Measurements from ENCODE around the gene EPHA1.

DNA sequence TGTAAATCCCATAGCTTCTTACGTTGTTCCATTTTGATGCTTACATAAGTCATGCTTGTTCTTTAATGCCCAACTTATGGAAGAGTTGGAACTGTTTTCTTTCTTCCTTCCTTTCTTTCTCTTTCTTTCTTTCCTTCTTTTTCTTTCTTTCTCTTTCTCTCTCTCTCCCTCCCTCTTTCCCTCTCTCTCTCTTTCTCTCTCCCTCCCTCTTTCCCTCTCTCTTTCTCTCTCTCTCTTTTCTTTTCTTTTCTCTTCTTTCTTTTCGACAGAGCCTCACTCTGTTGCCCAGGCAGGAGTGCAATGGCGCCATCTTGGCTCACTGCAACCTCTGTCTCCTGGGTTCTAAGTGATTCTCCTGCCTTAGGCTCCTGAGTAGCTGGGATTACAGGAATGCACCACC is 65.1 kb downstream of the EPHA1 start:
- TF ChIP-seq, protein P1, sequence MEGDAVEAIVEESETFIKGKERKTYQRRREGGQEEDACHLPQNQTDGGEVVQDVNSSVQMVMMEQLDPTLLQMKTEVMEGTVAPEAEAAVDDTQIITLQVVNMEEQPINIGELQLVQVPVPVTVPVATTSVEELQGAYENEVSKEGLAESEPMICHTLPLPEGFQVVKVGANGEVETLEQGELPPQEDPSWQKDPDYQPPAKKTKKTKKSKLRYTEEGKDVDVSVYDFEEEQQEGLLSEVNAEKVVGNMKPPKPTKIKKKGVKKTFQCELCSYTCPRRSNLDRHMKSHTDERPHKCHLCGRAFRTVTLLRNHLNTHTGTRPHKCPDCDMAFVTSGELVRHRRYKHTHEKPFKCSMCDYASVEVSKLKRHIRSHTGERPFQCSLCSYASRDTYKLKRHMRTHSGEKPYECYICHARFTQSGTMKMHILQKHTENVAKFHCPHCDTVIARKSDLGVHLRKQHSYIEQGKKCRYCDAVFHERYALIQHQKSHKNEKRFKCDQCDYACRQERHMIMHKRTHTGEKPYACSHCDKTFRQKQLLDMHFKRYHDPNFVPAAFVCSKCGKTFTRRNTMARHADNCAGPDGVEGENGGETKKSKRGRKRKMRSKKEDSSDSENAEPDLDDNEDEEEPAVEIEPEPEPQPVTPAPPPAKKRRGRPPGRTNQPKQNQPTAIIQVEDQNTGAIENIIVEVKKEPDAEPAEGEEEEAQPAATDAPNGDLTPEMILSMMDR (IDR thresholded peaks at IDR 0.05), result no peak
- no peak for TF ChIP-seq POLR2A (IDR thresholded peaks at IDR 0.05)

Measured in body of pancreas (tissue), 4 donors.